ENCODE results near the gene RIC8A.
A peak's percentile ranks its signal among the peaks of the same experiment; 100 is the strongest.
"Not testable (repeated sequence)": the region's sequence is repeated elsewhere in the genome, so short reads cannot be mapped to it uniquely, and the experiment has no call there.

RIC8A gene

DNA sequence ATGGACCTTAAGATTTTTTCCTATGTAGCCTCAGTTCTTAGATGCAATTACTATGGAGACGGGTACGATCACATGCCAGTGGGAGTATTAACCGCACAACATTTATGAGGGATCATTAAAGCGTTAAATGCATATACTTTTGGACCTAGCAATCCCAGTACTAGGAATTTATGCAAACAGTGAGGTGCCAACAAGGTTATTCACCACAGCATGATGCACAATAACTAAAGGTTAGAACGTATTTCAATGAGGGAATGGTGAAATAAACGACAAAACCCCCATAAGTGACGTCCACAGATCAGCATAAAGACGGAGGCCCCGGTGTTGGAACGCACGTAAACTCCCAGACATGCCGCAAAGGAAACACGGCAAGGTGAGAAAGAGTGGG is 28.1 kb downstream of the RIC8A start:
- DNase-seq (ENCODE audit: insufficient read length, low spot score) (no peak), FAIRE-seq (no peak)

GRCh38 chr11:235997-236773 is 28.7 kb downstream of the RIC8A start, which contains the start of gene SIRT3:
Gene SIRT3, minus strand, starts transcription at chr11:236342. Its CDS starts 14 bp downstream, at chr11:236328.
- peak; percentile 98 for DNase-seq (ENCODE audit: insufficient read length, low spot score)
- FAIRE-seq = no peak
- peak; percentile 89 for TF ChIP-seq POLR2A (IDR thresholded peaks at IDR 0.05; ENCODE audit: low read depth, low read length)

More for the DNA sequence above, 28.1 kb downstream of the RIC8A start:
- no peak for TF ChIP-seq POLR2A (IDR thresholded peaks at IDR 0.05; ENCODE audit: low read depth, low read length)

- FAIRE-seq (no peak), DNase-seq (ENCODE audit: insufficient read length, low spot score) (peak; percentile 96)
- peak; percentile 74 for TF ChIP-seq POLR2A (IDR thresholded peaks at IDR 0.05; ENCODE audit: low read depth, low read length)
Measured at GRCh38 chr11:236774-237767, 29.6 kb downstream of the RIC8A start, which contains the start of gene PSMD13. Gene PSMD13, plus strand, starts transcription at chr11:236976. Its CDS starts 74 bp downstream, at chr11:237050.

DNA sequence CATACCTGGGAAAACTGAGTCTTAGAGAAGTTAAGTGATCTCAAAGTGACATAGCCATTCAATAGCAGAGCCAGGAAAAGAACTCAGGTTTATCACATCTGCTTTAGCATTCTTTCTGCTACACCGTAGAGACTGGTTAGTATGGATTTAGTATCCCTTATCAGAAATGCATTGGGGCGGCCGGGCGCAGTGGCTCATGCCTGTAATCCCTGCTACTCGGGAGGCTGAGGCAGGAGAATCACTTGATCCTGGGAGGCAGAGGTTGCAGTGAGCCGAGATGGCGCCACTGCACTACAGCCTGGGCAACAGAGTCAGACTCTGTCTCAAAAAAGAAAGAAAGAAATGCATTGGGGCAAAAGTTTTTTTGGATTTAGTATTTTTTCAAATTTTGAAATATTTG is 30.8 kb downstream of the RIC8A start:
- not testable (repeated sequence) for DNase-seq (ENCODE audit: insufficient read length, low spot score); FAIRE-seq

DNA sequence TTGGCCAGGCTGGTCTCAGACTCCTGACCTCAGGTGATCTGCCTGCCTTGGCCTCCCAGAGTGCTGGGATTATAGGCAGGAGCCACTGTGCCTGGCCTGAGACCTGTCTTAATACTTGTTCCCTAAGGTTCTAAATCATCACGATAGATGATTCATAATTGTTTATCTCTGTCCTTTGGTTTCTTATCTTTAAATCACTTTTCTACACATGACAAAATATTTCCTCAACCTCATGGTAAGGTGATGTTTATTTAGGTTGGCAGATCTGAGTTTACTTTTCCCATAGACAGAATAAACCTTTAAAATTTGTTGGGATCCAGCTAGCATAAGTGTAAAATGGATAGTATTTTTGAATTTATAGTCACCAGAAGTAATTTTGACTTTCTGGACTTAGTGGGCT is 32.8 kb downstream of the RIC8A start:
- no peak for FAIRE-seq
- no peak for TF ChIP-seq POLR2A (IDR thresholded peaks at IDR 0.05; ENCODE audit: low read depth, low read length)
- no peak for DNase-seq (ENCODE audit: insufficient read length, low spot score)

GRCh38 chr11:241634-242033 is 34.1 kb downstream of the RIC8A start:
- FAIRE-seq = no peak
- TF ChIP-seq POLR2A (IDR thresholded peaks at IDR 0.05; ENCODE audit: low read depth, low read length) = no peak
- no peak for DNase-seq (ENCODE audit: insufficient read length, low spot score)

DNA sequence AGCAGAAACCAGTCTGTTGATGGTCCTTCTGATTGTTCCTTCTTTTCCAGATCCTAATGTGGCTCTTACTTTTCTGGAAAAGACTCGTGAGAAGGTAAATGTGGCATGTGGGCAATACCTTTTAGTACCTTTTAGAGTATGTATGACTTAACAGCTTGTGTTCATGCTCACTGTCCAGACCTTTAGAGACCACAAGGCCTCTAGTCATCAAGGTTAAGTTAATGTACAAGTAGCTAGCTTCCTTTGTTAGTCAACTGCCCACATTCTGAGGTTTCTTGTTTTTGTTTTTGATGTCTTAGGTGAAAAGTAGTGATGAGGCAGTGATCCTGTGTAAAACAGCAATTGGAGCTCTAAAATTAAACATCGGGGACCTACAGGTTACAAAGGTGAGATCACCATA is 36.9 kb downstream of the RIC8A start:
- no peak for TF ChIP-seq POLR2A (IDR thresholded peaks at IDR 0.05; ENCODE audit: low read depth, low read length)

GRCh38 chr11:249062-249461 is 41.6 kb downstream of the RIC8A start:
- no peak for TF ChIP-seq POLR2A (IDR thresholded peaks at IDR 0.05; ENCODE audit: low read depth, low read length)
- DNase-seq (ENCODE audit: insufficient read length, low spot score) = no peak
- no peak for FAIRE-seq

More for the DNA sequence above, 36.9 kb downstream of the RIC8A start:
- no peak for FAIRE-seq
- no peak for DNase-seq (ENCODE audit: insufficient read length, low spot score)

GRCh38 chr11:250274-250673 is 42.8 kb downstream of the RIC8A start:
- FAIRE-seq (no peak), DNase-seq (ENCODE audit: insufficient read length, low spot score) (no peak)
- no peak for TF ChIP-seq POLR2A (IDR thresholded peaks at IDR 0.05; ENCODE audit: low read depth, low read length)

DNA sequence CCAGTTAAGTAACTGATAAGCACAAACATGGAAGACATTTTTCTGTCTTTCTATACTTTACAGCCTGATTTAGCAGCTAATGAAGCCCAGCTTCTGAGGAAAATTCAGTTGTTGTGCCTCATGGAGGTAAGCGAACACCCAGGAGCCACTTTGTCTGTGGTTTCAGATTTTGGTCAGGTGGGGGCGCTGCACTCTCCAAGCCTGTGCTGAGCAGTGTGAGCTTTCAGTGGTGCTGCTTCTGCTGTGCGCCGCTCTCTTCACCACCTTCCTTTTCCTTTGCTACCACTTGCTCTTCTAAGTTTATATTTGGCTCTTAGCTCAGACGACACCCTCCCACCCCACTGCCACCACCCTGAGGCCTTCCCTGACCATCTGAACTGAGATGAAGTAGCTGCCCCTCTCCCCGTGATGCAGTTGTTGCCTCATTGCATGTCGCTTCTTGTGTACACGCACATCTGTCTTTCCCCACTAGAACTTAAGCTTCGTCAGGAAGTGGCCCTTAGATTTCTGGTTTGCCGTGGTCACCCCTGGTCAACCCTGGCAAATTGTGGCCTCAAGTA is 43.3 kb downstream of the RIC8A start:
- FAIRE-seq (no peak), DNase-seq (ENCODE audit: insufficient read length, low spot score) (peak; percentile 49)
- no peak for TF ChIP-seq POLR2A (IDR thresholded peaks at IDR 0.05; ENCODE audit: low read depth, low read length)

DNA sequence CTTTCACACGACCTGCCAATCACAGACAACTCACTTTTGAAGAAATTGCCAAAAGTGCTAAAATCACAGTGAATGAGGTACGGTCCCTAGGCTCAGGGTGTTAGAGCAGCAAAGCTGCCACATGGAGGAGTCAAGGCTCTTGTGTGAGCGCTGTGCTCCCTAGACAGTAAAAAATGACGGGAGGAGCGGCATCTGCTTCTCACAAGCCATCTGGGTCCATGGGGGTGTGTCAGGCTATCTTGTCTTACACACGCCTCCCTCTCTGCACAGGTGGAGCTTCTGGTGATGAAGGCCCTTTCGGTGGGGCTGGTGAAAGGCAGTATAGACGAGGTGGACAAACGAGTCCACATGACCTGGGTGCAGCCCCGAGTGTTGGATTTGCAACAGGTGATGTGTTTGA is 44.0 kb downstream of the RIC8A start:
- no peak for TF ChIP-seq POLR2A (IDR thresholded peaks at IDR 0.05; ENCODE audit: low read depth, low read length)
- no peak for DNase-seq (ENCODE audit: insufficient read length, low spot score)
- no peak for FAIRE-seq

- DNase-seq (ENCODE audit: insufficient read length, low spot score) (no peak), FAIRE-seq (no peak)
- TF ChIP-seq POLR2A (IDR thresholded peaks at IDR 0.05; ENCODE audit: low read depth, low read length) = no peak
Measured at GRCh38 chr11:252666-253065, 45.2 kb downstream of the RIC8A start.

DNA sequence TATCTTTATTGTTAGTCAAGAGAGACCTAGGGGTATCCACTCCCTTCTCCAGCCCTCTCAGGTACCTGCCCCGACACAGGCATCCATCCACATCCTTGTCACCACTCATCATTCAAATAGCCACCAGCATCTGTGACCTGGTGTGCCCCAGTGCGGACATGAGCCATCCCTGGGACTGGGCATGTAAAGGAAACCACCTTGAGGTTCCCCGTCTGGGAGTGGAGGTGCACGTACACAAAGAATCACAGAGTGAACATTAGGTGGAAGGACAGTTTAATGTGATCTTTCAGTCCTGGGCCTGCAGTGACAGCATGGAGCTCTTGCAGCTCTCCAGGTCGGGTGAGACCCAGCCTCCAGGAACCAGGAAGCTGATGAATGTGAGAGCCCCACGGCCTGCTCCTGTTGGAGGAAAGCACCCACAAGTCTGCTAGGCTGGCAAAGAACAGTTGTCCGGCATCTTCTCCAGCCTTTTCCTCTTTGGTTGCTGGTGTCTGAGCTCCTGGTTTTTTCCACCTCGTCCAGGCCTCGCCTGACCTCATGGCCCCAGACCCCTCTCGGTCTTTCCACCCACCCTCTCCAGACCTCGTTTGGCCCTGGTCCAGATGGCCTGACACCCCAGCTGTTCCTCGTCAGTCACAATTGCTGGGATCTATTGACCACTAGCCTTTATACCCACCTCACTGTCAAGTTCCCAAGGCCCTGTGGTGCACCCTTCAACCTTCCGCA is 45.8 kb downstream of the RIC8A start:
- DNase-seq (ENCODE audit: insufficient read length, low spot score) = no peak
- no peak for TF ChIP-seq POLR2A (IDR thresholded peaks at IDR 0.05; ENCODE audit: low read depth, low read length)
- FAIRE-seq = no peak
